Measurements from ENCODE around the gene CTBP2.

- TF ChIP-seq, protein P1, sequence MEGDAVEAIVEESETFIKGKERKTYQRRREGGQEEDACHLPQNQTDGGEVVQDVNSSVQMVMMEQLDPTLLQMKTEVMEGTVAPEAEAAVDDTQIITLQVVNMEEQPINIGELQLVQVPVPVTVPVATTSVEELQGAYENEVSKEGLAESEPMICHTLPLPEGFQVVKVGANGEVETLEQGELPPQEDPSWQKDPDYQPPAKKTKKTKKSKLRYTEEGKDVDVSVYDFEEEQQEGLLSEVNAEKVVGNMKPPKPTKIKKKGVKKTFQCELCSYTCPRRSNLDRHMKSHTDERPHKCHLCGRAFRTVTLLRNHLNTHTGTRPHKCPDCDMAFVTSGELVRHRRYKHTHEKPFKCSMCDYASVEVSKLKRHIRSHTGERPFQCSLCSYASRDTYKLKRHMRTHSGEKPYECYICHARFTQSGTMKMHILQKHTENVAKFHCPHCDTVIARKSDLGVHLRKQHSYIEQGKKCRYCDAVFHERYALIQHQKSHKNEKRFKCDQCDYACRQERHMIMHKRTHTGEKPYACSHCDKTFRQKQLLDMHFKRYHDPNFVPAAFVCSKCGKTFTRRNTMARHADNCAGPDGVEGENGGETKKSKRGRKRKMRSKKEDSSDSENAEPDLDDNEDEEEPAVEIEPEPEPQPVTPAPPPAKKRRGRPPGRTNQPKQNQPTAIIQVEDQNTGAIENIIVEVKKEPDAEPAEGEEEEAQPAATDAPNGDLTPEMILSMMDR (conservative IDR thresholded peaks at IDR 0.05) = no peak
- no peak for TF ChIP-seq ZFX (IDR thresholded peaks at IDR 0.05)
Measured at GRCh38 chr10:125163803-125164202, 3.4 kb upstream of the CTBP2 start.

All from C4-2B (cell line).